Upper lobe of left lung (tissue), 4 donors: ENCODE measurements around the gene C3orf22.

Source experiments
- CTCF ChIP-seq, 6 experiments: fragments of 450-650 bp in 4 of 6; fragments of 200-600 bp in 2 of 6; sonication (generic) in 2 of 6; IDR thresholded peaks; one replicate each; pipeline ENCODE4 v1.5.1; 2016 to 2019; ENCODE audit warnings: antibody characterized with exemption in 6 of 6
- EP300 ChIP-seq, 4 donors: sonication (generic); formaldehyde crosslinking; IDR thresholded peaks; one replicate each; pipeline ENCODE4 v1.5.1; 2017; ENCODE audit warnings: antibody characterized with exemption in 4 of 4, control low read depth in 2 of 4
- POLR2AphosphoS5 ChIP-seq, 2 donors: sonication (generic); formaldehyde crosslinking; IDR thresholded peaks; one replicate each; pipeline ENCODE4 v1.5.1; 2017; ENCODE audit warnings: antibody characterized with exemption in 2 of 2

- TF ChIP-seq EP300 (IDR thresholded peaks at IDR 0.05) = no peak
- TF ChIP-seq CTCF (IDR thresholded peaks at IDR 0.05) = no peak
- no peak for TF ChIP-seq POLR2AphosphoS5 (IDR thresholded peaks at IDR 0.05)
These were observed 22.8 kb upstream of the C3orf22 start for GRCh38 chr3:126581569-126581968.
